ENCODE measurements around the gene MEGF11. TPM values are rescaled to one million over a fixed set of nuclear protein-coding genes. Genes with fewer than 3 reads are reported as not detected.

Gene MEGF11
- total RNA-seq, 1 experiment from 2014 or later: 2.3 TPM

DNA sequence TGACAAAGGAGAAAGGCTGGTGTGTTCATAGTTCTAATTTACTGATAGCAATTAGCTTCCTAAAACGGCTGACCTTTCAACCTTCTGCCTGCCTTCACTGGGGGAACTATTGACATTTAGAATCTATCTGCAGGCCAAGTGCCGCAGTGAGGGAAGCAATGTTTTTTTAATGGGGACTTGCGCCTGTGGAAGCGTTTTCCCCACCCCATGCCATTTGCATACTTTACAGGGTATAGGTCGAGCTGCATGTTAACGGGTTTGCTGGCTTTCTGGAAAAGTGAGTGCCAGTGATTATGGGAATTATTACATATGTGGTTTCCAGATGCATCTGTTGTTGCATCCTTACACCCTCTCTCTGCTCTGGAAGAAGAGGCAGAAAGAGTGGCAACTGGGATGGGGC lies 204.2 kb downstream of the MEGF11 start:
- BruUV-seq (replicated peaks): no TSS peak
- ChIA-PET POLR2A (no interaction called here), CTCF (interaction anchor here (0.8 kb wide), 1 partner anchor 36 kb away, joined by 3 read pairs; no protein-coding TSS in a partner anchor), RAD21 (ENCODE audit: low non-redundant PET in 1 of 2, low total read pairs in 2 of 2, uncharacterized antibody in 2 of 2, unreplicated experiment in 2 of 2) (no interaction called here)
- Histone ChIP-seq H3K27me3 (ENCODE audit: insufficient read depth, low read length) (no peaks in the 10 kb centered on the region), H2AFZ (ENCODE audit: low read depth, low read length, poor library complexity, severe bottlenecking) (no peak overlapping the region), H3K9me2 (ENCODE audit: insufficient read depth) (no peaks in the 10 kb centered on the region), H3K9ac (ENCODE audit: low read length) (no peak overlapping the region), H4K20me1 (ENCODE audit: insufficient read depth) (no peaks in the 10 kb centered on the region), H3K79me2 (ENCODE audit: insufficient read depth, low read length) (no peaks in the 10 kb centered on the region), H3K36me3 (ENCODE audit: control insufficient read depth in 1 of 2, insufficient read depth in 2 of 2, low read length in 2 of 2) (no peaks in the 10 kb centered on the region), H3K4me3 (replicated peaks in 1 of 2; ENCODE audit: low read depth in 1 of 2, low read length in 2 of 2) (no peak overlapping the region), H3K4me1 (ENCODE audit: control insufficient read depth in 1 of 2, insufficient read depth in 2 of 2, low read length in 2 of 2) (no peaks in the 10 kb centered on the region), H3K27ac (ENCODE audit: low read depth, low read length) (no peak overlapping the region), H3K9me3 (ENCODE audit: control insufficient read depth in 1 of 2, insufficient read depth in 1 of 2, low read depth in 1 of 2, low read length in 2 of 2) (no peaks in the 10 kb centered on the region), H3K4me2 (ENCODE audit: low read length) (no peak overlapping the region)
- TF ChIP-seq MAX (IDR thresholded peaks at IDR 0.05): no peak
- TF ChIP-seq CBX3 (IDR thresholded peaks at IDR 0.05; ENCODE audit: low read depth): no peak
- no peak for TF ChIP-seq EGR1 (IDR thresholded peaks at IDR 0.05; ENCODE audit: low read depth)
- TF ChIP-seq FOSL1 (IDR thresholded peaks at IDR 0.05; ENCODE audit: low read depth): no peak
- no peak for TF ChIP-seq SIN3A (IDR thresholded peaks at IDR 0.05; ENCODE audit: low read depth)
- TF ChIP-seq CTCF (IDR thresholded peaks at IDR 0.05 in 2 of 3, conservative IDR thresholded peaks at IDR 0.05 in 1 of 3; ENCODE audit: borderline replicate concordance in 1 of 3, insufficient read depth in 1 of 3, low read depth in 2 of 3, low read length in 2 of 3): no peak
- intact Hi-C loops (cut with micrococcal nuclease): no loop called here
- ATAC-seq (no peak), DNase-seq (ENCODE audit: low read depth, low spot score) (no peak)

GRCh38 chr15:66047321-66048024 lies 206.1 kb downstream of the MEGF11 start:
- intact Hi-C loops (cut with micrococcal nuclease): no loop called here
- no peak for DNase-seq (ENCODE audit: low read depth, low spot score)
- CTCF ChIA-PET: no interaction called here

More at GRCh38 chr15:66047321-66048024, 206.1 kb downstream of the MEGF11 start:
- H3K4me2 ChIP-seq (ENCODE audit: low read length): no peak overlapping the region
- ATAC-seq: no peak
- H3K9me2 ChIP-seq (ENCODE audit: insufficient read depth): no peaks in the 10 kb centered on the region
- H3K27ac ChIP-seq (ENCODE audit: low read depth, low read length): no peak overlapping the region
- BruUV-seq (replicated peaks): no TSS peak
- no peaks in the 10 kb centered on the region for H3K9me3 ChIP-seq (ENCODE audit: control insufficient read depth in 1 of 2, insufficient read depth in 1 of 2, low read depth in 1 of 2, low read length in 2 of 2)
- H2AFZ ChIP-seq (ENCODE audit: low read depth, low read length, poor library complexity, severe bottlenecking): no peak overlapping the region
- H3K4me3 ChIP-seq (replicated peaks in 1 of 2; ENCODE audit: low read depth in 1 of 2, low read length in 2 of 2): no peak overlapping the region
- POLR2A ChIA-PET: interaction anchor here (0.6 kb wide), 1 partner anchor 35 kb away, joined by 4 read pairs; no protein-coding TSS in a partner anchor
- TF ChIP-seq TCF7L2 (IDR thresholded peaks at IDR 0.05; ENCODE audit: borderline replicate concordance, extremely low read depth, insufficient read depth, insufficient read length): no peak
- TF ChIP-seq POLR2AphosphoS5 (IDR thresholded peaks at IDR 0.05; ENCODE audit: low read depth, low read length): no peak
- TF ChIP-seq CBX3 (IDR thresholded peaks at IDR 0.05; ENCODE audit: low read depth): no peak
- no peak for TF ChIP-seq EZH2 (IDR thresholded peaks at IDR 0.05)
- no peak for TF ChIP-seq FOSL1 (IDR thresholded peaks at IDR 0.05; ENCODE audit: low read depth)
- TF ChIP-seq MAX (IDR thresholded peaks at IDR 0.05): no peak
- TF ChIP-seq EGR1 (IDR thresholded peaks at IDR 0.05; ENCODE audit: low read depth): no peak
- no peak for TF ChIP-seq SRF (IDR thresholded peaks at IDR 0.05; ENCODE audit: low read depth)
- RAD21 ChIA-PET (ENCODE audit: low non-redundant PET in 1 of 2, low total read pairs in 2 of 2, uncharacterized antibody in 2 of 2, unreplicated experiment in 2 of 2): no interaction called here
- no peaks in the 10 kb centered on the region for H3K79me2 ChIP-seq (ENCODE audit: insufficient read depth, low read length)
- no peaks in the 10 kb centered on the region for H3K27me3 ChIP-seq (ENCODE audit: insufficient read depth, low read length)
- H3K4me1 ChIP-seq (ENCODE audit: control insufficient read depth in 1 of 2, insufficient read depth in 2 of 2, low read length in 2 of 2): no peaks in the 10 kb centered on the region
- H3K9ac ChIP-seq (ENCODE audit: low read length): no peak overlapping the region
- H4K20me1 ChIP-seq (ENCODE audit: insufficient read depth): no peaks in the 10 kb centered on the region
- no peaks in the 10 kb centered on the region for H3K36me3 ChIP-seq (ENCODE audit: control insufficient read depth in 1 of 2, insufficient read depth in 2 of 2, low read length in 2 of 2)
